Liver (tissue), 9 donors: Measurements from ENCODE around the gene TOR1AIP1. TPM values are rescaled to one million over a fixed set of nuclear protein-coding genes. Genes with fewer than 3 reads are reported as not detected.

ENCODE experiments used
- DNase-seq: peaks from one replicate; pipeline ENCODE4 v3.0.0-alpha.2; 2017; ENCODE audit warnings: low spot score
- H3K27ac ChIP-seq, 2 donors: one replicate each; pipeline ENCODE4 v1.7.0; 2013; ENCODE audit warnings: inconsistent platforms in 2 of 2, low read length in 2 of 2, control low read depth in 1 of 2, low read depth in 1 of 2, mild to moderate bottlenecking in 1 of 2
- H3K27me3 ChIP-seq, 4 donors: one replicate each; pipeline versions ENCODE4 v1.6.1 to v1.7.0; 2013; ENCODE audit warnings: low read length in 3 of 4, inconsistent platforms in 1 of 4, mild to moderate bottlenecking in 1 of 4, moderate library complexity in 1 of 4; ENCODE audit not compliant: control insufficient read depth in 4 of 4, insufficient read depth in 4 of 4
- H3K36me3 ChIP-seq, 4 donors: one replicate each; pipeline versions ENCODE4 v1.6.1 to v1.7.0; 2013; ENCODE audit warnings: low read length in 3 of 4, mild to moderate bottlenecking in 3 of 4, low read depth in 1 of 4, moderate library complexity in 1 of 4; ENCODE audit not compliant: control insufficient read depth in 4 of 4, insufficient read depth in 3 of 4
- H3K4me1 ChIP-seq, 4 donors: one replicate each; pipeline versions ENCODE4 v1.6.1 to v1.7.0; 2013; ENCODE audit warnings: low read length in 3 of 4, mild to moderate bottlenecking in 3 of 4, moderate library complexity in 1 of 4; ENCODE audit not compliant: control insufficient read depth in 4 of 4, insufficient read depth in 4 of 4
- H3K4me3 ChIP-seq, 3 donors: one replicate each; pipeline versions ENCODE4 v1.6.1 to v1.7.0; 2013; ENCODE audit warnings: low read length in 3 of 3, control low read depth in 1 of 3, low read depth in 1 of 3, mild to moderate bottlenecking in 1 of 3
- H3K9ac ChIP-seq, 2 donors: one replicate each; pipeline ENCODE4 v1.7.0; 2013; ENCODE audit warnings: low read length in 2 of 2, mild to moderate bottlenecking in 2 of 2, moderate library complexity in 2 of 2, control low read depth in 1 of 2, low read depth in 1 of 2
- H3K9me3 ChIP-seq, 4 donors: one replicate each; pipeline versions ENCODE4 v1.6.1 to v1.7.0; 2013; ENCODE audit warnings: low read length in 3 of 4; ENCODE audit not compliant: control insufficient read depth in 4 of 4
- EGR1 ChIP-seq, 2 donors: IDR thresholded peaks; 2 replicates each; pipeline ENCODE4 v1.6.1; 2016 to 2018; ENCODE audit warnings: antibody characterized with exemption in 2 of 2, low read depth in 2 of 2
- FOXA1 ChIP-seq: IDR thresholded peaks from 2 replicates; pipeline ENCODE4 v1.6.1; 2016; ENCODE audit warnings: antibody characterized with exemption
- FOXA2 ChIP-seq: IDR thresholded peaks from 2 replicates; pipeline ENCODE4 v1.6.1; 2016; ENCODE audit warnings: antibody characterized with exemption
- GABPA ChIP-seq, 2 donors: IDR thresholded peaks in 1 of 2; conservative IDR thresholded peaks in 1 of 2; 2 replicates each; pipeline ENCODE4 v1.6.1; 2016; ENCODE audit warnings: antibody characterized with exemption in 2 of 2, mild to moderate bottlenecking in 1 of 2, moderate library complexity in 1 of 2
- HNF4A ChIP-seq, 2 donors: conservative IDR thresholded peaks; 2 replicates each; pipeline ENCODE4 v1.6.1; 2016; ENCODE audit warnings: antibody characterized with exemption in 2 of 2, mild to moderate bottlenecking in 2 of 2
- HNF4G ChIP-seq: IDR thresholded peaks from 2 replicates; pipeline ENCODE4 v1.6.1; 2016; ENCODE audit warnings: antibody characterized with exemption
- JUND ChIP-seq, 2 donors: IDR thresholded peaks; 2 replicates each; pipeline ENCODE4 v1.6.1; 2016; ENCODE audit warnings: antibody characterized with exemption in 2 of 2
- NR2F2 ChIP-seq: IDR thresholded peaks from 2 replicates; pipeline ENCODE4 v1.6.1; 2016; ENCODE audit warnings: antibody characterized with exemption
- RAD21 ChIP-seq, 2 donors: IDR thresholded peaks; 2 replicates each; pipeline ENCODE4 v1.6.1; 2016; ENCODE audit warnings: antibody characterized with exemption in 2 of 2, mild to moderate bottlenecking in 2 of 2
- RXRA ChIP-seq, 2 donors: IDR thresholded peaks; 2 replicates each; pipeline ENCODE4 v1.6.1; 2017 to 2018; ENCODE audit warnings: antibody characterized with exemption in 2 of 2, mild to moderate bottlenecking in 1 of 2
- SP1 ChIP-seq: IDR thresholded peaks from 2 replicates; pipeline ENCODE4 v1.6.1; 2018; ENCODE audit warnings: antibody characterized with exemption, mild to moderate bottlenecking
- TAF1 ChIP-seq: conservative IDR thresholded peaks from 2 replicates; pipeline ENCODE4 v1.6.1; 2016; ENCODE audit warnings: antibody characterized with exemption, mild to moderate bottlenecking
- WGBS: extraction: QIAGEN DNeasy Blood & Tissue Kit; methylation state at CpG from one replicate; pipeline ENCODE4 v1.1.7; 2013; 5-methylcytosine and 5-hydroxymethylcytosine counted together
- polyA plus RNA-seq, 2 donors: library from polyadenylated mRNA; stranded (reverse) in 1 of 2; unstranded in 1 of 2; fragments of 200-250 nt in 1 of 2; fragments of >200 nt in 1 of 2; fragmentation: Nextera tagmentation in 1 of 2; extraction: Ambion mirVana in 1 of 2; gene quantifications; one replicate each; pipeline versions ENCODE4 v1.2.1 to v1.2.3, GENCODE V29; 2013 to 2015
- total RNA-seq, 2 donors: library from RNA; depleted of rRNA; stranded (reverse); fragments of >200 nt; gene quantifications; one replicate each; pipeline ENCODE4 v1.2.3, GENCODE V29; 2014
- TF ChIP-seq, protein P1 (sequence below): IDR thresholded peaks from 2 replicates; pipeline ENCODE4 v1.6.1; 2016; ENCODE audit warnings: antibody characterized with exemption
- TF ChIP-seq, protein P2 (sequence below): fragments of 150-350 bp; IDR thresholded peaks from 2 replicates; pipeline ENCODE4 v1.5.1; 2017; ENCODE audit warnings: improper control_type of control experiment, low read depth, low read length; ENCODE audit not compliant: missing input control
- donor health status: healthy.
- donor health status: healthy.
- donor health status: healthy.
- donor health status: healthy.
- donor health status: healthy.

TOR1AIP1 gene
- total and polyA plus RNA-seq, 4 donors: 7.1 to 21.3 (median 16.7) TPM

DNA sequence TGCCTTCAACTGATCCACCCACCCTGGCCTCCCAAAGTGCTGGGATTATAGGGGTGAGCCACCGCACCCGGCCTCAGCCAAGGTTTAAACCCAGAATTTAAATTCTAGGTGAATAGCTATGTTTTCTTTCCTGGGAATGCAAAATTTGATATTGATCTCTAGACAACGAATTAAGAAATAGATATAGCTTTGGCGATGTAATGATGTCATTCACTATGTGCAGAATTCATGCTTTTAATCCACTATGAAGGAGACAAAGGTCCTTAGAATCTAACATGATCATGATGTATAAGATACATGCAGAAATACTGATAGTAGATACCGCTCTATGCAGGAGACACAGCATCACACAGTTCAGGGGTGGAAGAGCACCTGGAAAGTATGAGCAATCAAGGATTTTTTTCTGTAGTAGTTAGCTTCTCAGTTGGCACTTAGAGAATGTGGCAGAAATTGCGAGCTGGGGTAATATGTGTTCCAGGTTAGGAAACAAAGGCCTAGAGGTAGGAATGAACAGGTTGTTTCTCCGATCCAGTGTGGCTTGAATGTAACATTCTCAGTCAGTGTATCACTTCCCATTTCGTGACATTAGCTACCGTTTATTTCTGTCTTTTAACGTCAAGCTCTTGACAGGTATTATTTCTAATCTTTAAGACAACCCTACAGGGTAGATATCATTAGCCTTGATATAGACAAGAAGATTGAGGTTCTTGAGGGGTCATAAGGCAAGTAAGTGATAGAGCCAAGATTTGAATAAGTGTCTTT, 69.5 kb downstream of the TOR1AIP1 start:
- no peaks in the 10 kb centered on the region for H3K27me3 ChIP-seq
- H3K27ac ChIP-seq: no peak overlapping the region
- 88% methylated on average over 10 of the region's 10 CpGs for WGBS
- H3K4me3 ChIP-seq: no peak overlapping the region
- no peaks in the 10 kb centered on the region for H3K36me3 ChIP-seq
- H3K9me3 ChIP-seq: no peaks in the 10 kb centered on the region
- no peak overlapping the region for H3K9ac ChIP-seq
- DNase-seq: no peak
- TF ChIP-seq HNF4A (conservative IDR thresholded peaks at IDR 0.05) (no peak), EGR1 (IDR thresholded peaks at IDR 0.05; ENCODE audit: low read depth in 2 of 2) (no peak), JUND (IDR thresholded peaks at IDR 0.05) (no peak), NR2F2 (no peak), SP1 (no peak), TAF1 (no peak), FOXA1 (no peak)
- TF ChIP-seq, protein P1, sequence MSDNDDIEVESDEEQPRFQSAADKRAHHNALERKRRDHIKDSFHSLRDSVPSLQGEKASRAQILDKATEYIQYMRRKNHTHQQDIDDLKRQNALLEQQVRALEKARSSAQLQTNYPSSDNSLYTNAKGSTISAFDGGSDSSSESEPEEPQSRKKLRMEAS: no peak
- H3K4me1 ChIP-seq: peaks cover 0 to 17% (median 12%) of the 10 kb centered on the region in 4 donors

- no peak for DNase-seq
- H3K9me3 ChIP-seq: no peaks in the 10 kb centered on the region
- H3K27me3 ChIP-seq: no peaks in the 10 kb centered on the region
- H3K27ac ChIP-seq: no peak overlapping the region
- no peak overlapping the region for H3K4me3 ChIP-seq
- H3K9ac ChIP-seq: no peak overlapping the region
- WGBS: 86% methylated on average over 4 of the region's 4 CpGs
- no peaks in the 10 kb centered on the region for H3K36me3 ChIP-seq
- H3K4me1 ChIP-seq: peaks cover 0 to 17% (median 13%) of the 10 kb centered on the region in 4 donors
- no peak for TF ChIP-seq HNF4A (conservative IDR thresholded peaks at IDR 0.05)
- TF ChIP-seq TAF1: no peak
- no peak for TF ChIP-seq EGR1 (IDR thresholded peaks at IDR 0.05; ENCODE audit: low read depth in 2 of 2)
- TF ChIP-seq JUND (IDR thresholded peaks at IDR 0.05): no peak
- no peak for TF ChIP-seq HNF4G
- no peak for TF ChIP-seq GABPA (IDR thresholded peaks at IDR 0.05 in 1 of 2, conservative IDR thresholded peaks at IDR 0.05 in 1 of 2)
- TF ChIP-seq, protein P1: no peak
- TF ChIP-seq SP1: no peak
- no peak for TF ChIP-seq NR2F2
- TF ChIP-seq FOXA1: no peak
- TF ChIP-seq RAD21 (IDR thresholded peaks at IDR 0.05): no peak
- TF ChIP-seq RXRA (IDR thresholded peaks at IDR 0.05): no peak
- TF ChIP-seq, protein P2, sequence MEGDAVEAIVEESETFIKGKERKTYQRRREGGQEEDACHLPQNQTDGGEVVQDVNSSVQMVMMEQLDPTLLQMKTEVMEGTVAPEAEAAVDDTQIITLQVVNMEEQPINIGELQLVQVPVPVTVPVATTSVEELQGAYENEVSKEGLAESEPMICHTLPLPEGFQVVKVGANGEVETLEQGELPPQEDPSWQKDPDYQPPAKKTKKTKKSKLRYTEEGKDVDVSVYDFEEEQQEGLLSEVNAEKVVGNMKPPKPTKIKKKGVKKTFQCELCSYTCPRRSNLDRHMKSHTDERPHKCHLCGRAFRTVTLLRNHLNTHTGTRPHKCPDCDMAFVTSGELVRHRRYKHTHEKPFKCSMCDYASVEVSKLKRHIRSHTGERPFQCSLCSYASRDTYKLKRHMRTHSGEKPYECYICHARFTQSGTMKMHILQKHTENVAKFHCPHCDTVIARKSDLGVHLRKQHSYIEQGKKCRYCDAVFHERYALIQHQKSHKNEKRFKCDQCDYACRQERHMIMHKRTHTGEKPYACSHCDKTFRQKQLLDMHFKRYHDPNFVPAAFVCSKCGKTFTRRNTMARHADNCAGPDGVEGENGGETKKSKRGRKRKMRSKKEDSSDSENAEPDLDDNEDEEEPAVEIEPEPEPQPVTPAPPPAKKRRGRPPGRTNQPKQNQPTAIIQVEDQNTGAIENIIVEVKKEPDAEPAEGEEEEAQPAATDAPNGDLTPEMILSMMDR: no peak
Measured at GRCh38 chr1:179952186-179952585, 70.1 kb downstream of the TOR1AIP1 start.

- no peak for DNase-seq
- WGBS: 2% methylated on average over 19 of the region's 19 CpGs
Measured at GRCh38 chr1:179953974-179954492, 71.9 kb downstream of the TOR1AIP1 start.

More at GRCh38 chr1:179953974-179954492, 71.9 kb downstream of the TOR1AIP1 start:
- Histone ChIP-seq H3K4me1 (peaks cover 0 to 24% (median 13%) of the 10 kb centered on the region in 4 donors), H3K9ac (peak overlapping the region; percentile 31 to 74), H3K27me3 (no peaks in the 10 kb centered on the region), H3K9me3 (no peaks in the 10 kb centered on the region), H3K4me3 (peak overlapping the region; percentile 73 to 87 (median 77)), H3K27ac (peak overlapping the region; percentile 71 to 86), H3K36me3 (no peaks in the 10 kb centered on the region)
- TF ChIP-seq RAD21 (IDR thresholded peaks at IDR 0.05) (no peak), GABPA (IDR thresholded peaks at IDR 0.05 in 1 of 2, conservative IDR thresholded peaks at IDR 0.05 in 1 of 2) (no peak), FOXA2 (no peak), SP1 (no peak)
